Prostate gland (tissue), 2 donors: ENCODE data around the gene FCHO2.

Experiments used
- CTCF ChIP-seq, 4 experiments: fragments of 200-600 bp in 2 of 4; fragments of 450-650 bp in 2 of 4; sonication (generic) in 2 of 4; IDR thresholded peaks; 1 replicate in 3 of 4; 2 replicates in 1 of 4; pipeline ENCODE4 v1.5.1; 2016 to 2019; ENCODE audit warnings: antibody characterized with exemption in 4 of 4, mild to moderate bottlenecking in 2 of 4, moderate library complexity in 2 of 4
- POLR2AphosphoS5 ChIP-seq: sonication (generic); formaldehyde crosslinking; IDR thresholded peaks from one replicate; pipeline ENCODE4 v1.6.1; 2017; ENCODE audit warnings: antibody characterized with exemption

- TF ChIP-seq CTCF (IDR thresholded peaks at IDR 0.05) (no peak), POLR2AphosphoS5 (no peak)
Observed at GRCh38 chr5:73106335-73106734, 150.5 kb downstream of the FCHO2 start.
